Lung microvascular endothelial cell (primary cell): Measurements from ENCODE around the gene TRIML2. TPM values are rescaled to one million over a fixed set of nuclear protein-coding genes. Genes with fewer than 3 reads are reported as not detected.
A peak's percentile ranks its signal among the peaks of the same experiment; 100 is the strongest.

Experiments used
- DNase-seq, 2 donors: peaks; one replicate each; pipeline versions ENCODE4 v3.0.0 to v3.0.0-alpha.2; 2010; ENCODE audit warnings: low read depth in 2 of 2
- total RNA-seq: library from RNA; depleted of rRNA; stranded (reverse); fragments of >200 nt; gene quantifications from 2 replicates; pipeline ENCODE4 v1.2.1, GENCODE V29; 2014

The TRIML2 gene
- total RNA-seq = 3.7 TPM in 1 of 2 replicates, not detected in the other

GRCh38 chr4:188109157-188109755, at the start of gene TRIML2:
Gene TRIML2 (minus strand): TSS chr4:188109603. CDS start chr4:188105368, 4,235 bp downstream.
- DNase-seq = peak in 1 of 2 donors; percentile 37

- DNase-seq = no peak
These were observed 48.9 kb upstream of the TRIML2 start for GRCh38 chr4:188158336-188158735.

GRCh38 chr4:188154668-188155405, 45.4 kb upstream of the TRIML2 start:
- no peak for DNase-seq

GRCh38 chr4:188147776-188148175, 38.4 kb upstream of the TRIML2 start:
- DNase-seq = no peak

GRCh38 chr4:188147176-188147575, 37.8 kb upstream of the TRIML2 start:
- DNase-seq = no peak

- no peak for DNase-seq
These were observed 37.2 kb upstream of the TRIML2 start for GRCh38 chr4:188146618-188147017.

- DNase-seq = peak in 1 of 2 donors; percentile 6
These were observed 36.2 kb upstream of the TRIML2 start for GRCh38 chr4:188145601-188146000.

- DNase-seq = no peak
These were observed 34.3 kb upstream of the TRIML2 start for GRCh38 chr4:188143731-188144130.

- no peak for DNase-seq
These were observed 30.3 kb upstream of the TRIML2 start for GRCh38 chr4:188139671-188140070.

- DNase-seq = no peak
These were observed 29.7 kb upstream of the TRIML2 start, which contains the start of gene TRIML1 for GRCh38 chr4:188139141-188139540. Gene TRIML1 (plus strand): TSS chr4:188139441. CDS start chr4:188139559, 118 bp downstream.

GRCh38 chr4:188138227-188138626, 28.8 kb upstream of the TRIML2 start:
- DNase-seq = peak in 1 of 2 donors; percentile 58

- no peak for DNase-seq
These were observed 22.8 kb upstream of the TRIML2 start for GRCh38 chr4:188132232-188132631.

- DNase-seq = no peak
These were observed 21.0 kb upstream of the TRIML2 start for GRCh38 chr4:188130355-188130754.

GRCh38 chr4:188127214-188127874, 17.9 kb upstream of the TRIML2 start:
- peak in 1 of 2 donors; percentile 55 for DNase-seq

- no peak for DNase-seq
These were observed 12.1 kb upstream of the TRIML2 start for GRCh38 chr4:188121530-188121929.

- DNase-seq = no peak
These were observed 8.4 kb upstream of the TRIML2 start for GRCh38 chr4:188117631-188118324.

- no peak for DNase-seq
These were observed 3.8 kb upstream of the TRIML2 start for GRCh38 chr4:188113156-188113555.

- no peak for DNase-seq
These were observed 2.6 kb upstream of the TRIML2 start for GRCh38 chr4:188111955-188112354.

- DNase-seq = no peak
These were observed 1.5 kb upstream of the TRIML2 start for GRCh38 chr4:188110741-188111471.

GRCh38 chr4:188110036-188110435, 633 bp upstream of the TRIML2 start:
- DNase-seq = no peak
